ENCODE data around the gene CACNG1. TPM values are rescaled to one million over a fixed set of nuclear protein-coding genes. Genes with fewer than 3 reads are reported as not detected.

The CACNG1 gene
- total RNA-seq, 1 donor from 2014 or later: not detected

DNA sequence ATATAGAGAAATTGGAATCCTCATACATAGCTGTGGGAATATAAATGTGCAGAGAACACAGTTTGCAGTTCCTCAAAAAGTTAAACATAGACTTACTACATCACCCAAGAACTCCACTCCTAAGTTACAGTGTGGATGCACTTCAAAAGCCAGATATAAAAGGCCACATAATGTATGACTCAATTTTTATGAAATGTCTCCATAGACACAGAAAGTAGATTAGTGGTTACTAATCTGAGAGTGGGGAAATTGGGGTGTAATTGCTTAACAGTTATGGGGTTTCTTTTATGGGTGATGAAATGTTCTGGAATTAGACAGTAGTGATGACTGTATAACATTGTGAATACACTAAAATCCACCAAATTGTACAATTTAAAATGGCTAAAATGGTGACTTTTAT is 60.9 kb downstream of the CACNG1 start:
- DNase-seq (ENCODE audit: low spot score): no peak
- Mint-ChIP-seq H3K27me3 (ENCODE audit: insufficient read depth) (no peaks in the 10 kb centered on the region), H3K4me1 (ENCODE audit: low read depth) (peaks cover 20% of the 10 kb centered on the region), H3K9me3 (no peaks in the 10 kb centered on the region), H3K4me3 (no peak overlapping the region), H3K27ac (no peak overlapping the region), H3K36me3 (ENCODE audit: low read depth) (peaks cover 30% of the 10 kb centered on the region)
- intact Hi-C loops (cut with micrococcal nuclease): no loop called here

Other genes with a start within 250 kb of the CACNG1 start
- not detected in 2 replicates for gene CACNG5, start 209.4 kb upstream of the CACNG1 start, total RNA-seq
- not detected in 2 replicates for gene CACNG4, start 79.8 kb upstream of the CACNG1 start, total RNA-seq
- gene HELZ, start 200.6 kb downstream of the CACNG1 start, total RNA-seq: 65.8 and 70.4 TPM in 2 replicates